Mammary epithelial cell (primary cell): ENCODE measurements around the gene ZNF580.

Experiments
- EZH2 ChIP-seq: IDR thresholded peaks from 2 replicates; pipeline ENCODE4 v1.6.1; 2012; ENCODE audit warnings: low read length, inconsistent platforms, borderline replicate concordance
- TF ChIP-seq, protein P1 (sequence below), 2 donors: IDR thresholded peaks in 1 of 2; conservative IDR thresholded peaks in 1 of 2; 2 replicates each; pipeline ENCODE4 v1.5.1; 2011 to 2012; ENCODE audit warnings: inconsistent platforms in 2 of 2, low read length in 2 of 2, mild to moderate bottlenecking in 2 of 2, control low read depth in 1 of 2, low read depth in 1 of 2; ENCODE audit not compliant: insufficient read depth in 1 of 2; ENCODE audit errors: extremely low read depth in 1 of 2

DNA sequence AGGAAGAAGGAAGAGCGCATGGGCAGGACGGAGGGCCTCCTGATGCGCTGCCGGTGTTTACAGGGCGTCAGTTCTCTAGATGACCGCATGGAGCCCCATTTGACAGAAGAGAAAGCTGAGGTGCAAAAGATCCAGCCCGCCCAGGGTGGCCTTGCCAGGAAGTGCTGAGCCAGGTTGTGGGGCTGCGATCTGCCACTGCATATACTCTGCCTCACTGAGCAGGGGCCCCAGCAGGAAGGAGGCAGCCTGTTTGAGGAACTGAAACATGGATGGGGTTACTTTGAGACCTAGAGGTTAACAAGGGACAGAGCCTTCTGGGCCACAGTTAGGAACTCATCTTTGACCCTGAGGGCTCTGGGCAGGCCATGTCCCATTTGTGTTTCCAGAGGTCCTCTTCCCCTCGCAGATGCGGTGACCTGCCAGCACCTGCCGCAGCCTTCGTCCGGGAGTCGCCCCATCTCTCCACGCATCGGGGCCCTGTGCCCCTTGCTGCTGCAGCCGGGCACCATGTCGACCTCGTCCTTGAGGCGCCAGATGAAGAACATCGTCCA is 37.4 kb downstream of the ZNF580 start:
- TF ChIP-seq, protein P1, sequence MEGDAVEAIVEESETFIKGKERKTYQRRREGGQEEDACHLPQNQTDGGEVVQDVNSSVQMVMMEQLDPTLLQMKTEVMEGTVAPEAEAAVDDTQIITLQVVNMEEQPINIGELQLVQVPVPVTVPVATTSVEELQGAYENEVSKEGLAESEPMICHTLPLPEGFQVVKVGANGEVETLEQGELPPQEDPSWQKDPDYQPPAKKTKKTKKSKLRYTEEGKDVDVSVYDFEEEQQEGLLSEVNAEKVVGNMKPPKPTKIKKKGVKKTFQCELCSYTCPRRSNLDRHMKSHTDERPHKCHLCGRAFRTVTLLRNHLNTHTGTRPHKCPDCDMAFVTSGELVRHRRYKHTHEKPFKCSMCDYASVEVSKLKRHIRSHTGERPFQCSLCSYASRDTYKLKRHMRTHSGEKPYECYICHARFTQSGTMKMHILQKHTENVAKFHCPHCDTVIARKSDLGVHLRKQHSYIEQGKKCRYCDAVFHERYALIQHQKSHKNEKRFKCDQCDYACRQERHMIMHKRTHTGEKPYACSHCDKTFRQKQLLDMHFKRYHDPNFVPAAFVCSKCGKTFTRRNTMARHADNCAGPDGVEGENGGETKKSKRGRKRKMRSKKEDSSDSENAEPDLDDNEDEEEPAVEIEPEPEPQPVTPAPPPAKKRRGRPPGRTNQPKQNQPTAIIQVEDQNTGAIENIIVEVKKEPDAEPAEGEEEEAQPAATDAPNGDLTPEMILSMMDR (conservative IDR thresholded peaks at IDR 0.05 in 1 of 2, IDR thresholded peaks at IDR 0.05 in 1 of 2; ENCODE audit: extremely low read depth in 1 of 2, insufficient read depth in 1 of 2, low read depth in 1 of 2, low read length in 2 of 2), result no peak
- TF ChIP-seq EZH2, result no peak
